ENCODE results near the gene CCDC124.

Gene CCDC124

DNA sequence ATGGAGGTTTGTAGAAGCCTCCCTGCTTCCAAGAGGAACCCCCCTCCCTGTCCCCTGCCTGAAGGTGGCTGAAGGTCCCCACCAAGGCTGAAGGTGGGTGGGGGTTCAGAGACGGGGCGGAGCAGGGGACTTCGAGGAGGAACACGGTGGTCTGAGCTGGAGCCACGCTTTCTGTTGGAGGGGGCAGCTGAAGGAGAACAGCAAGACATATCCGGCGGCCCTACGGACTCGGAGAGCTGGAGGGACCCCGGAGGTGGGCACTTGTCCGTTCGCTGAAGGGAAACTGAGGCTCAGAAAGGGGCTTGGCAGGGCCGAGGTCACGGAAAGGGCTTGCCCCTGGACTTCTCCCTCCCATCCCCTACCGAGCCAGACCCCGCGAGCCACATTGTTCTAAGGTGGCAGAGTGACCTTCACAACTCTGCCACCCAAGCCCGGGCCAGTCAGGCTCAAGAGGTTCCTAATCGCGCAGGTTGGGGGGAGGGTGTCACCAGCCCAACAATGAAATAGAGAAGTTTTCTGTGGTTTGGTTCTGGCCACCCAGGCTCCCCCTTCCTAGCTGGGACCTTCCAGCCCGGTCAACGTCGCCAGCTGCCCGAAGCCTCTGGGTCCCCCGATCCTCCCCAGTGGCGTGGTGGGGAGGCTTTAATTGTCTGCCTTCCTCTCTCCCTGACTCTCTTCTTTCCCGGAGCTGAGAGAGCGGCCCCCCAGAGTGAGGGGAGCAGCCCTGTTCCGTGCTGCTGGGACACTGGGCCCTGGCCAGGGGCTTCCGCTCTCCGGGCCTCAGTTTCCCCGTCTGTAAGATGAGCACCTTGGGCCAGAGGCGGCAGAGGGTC, 18.6 kb downstream of the CCDC124 start:
- TF ChIP-seq, protein P1, sequence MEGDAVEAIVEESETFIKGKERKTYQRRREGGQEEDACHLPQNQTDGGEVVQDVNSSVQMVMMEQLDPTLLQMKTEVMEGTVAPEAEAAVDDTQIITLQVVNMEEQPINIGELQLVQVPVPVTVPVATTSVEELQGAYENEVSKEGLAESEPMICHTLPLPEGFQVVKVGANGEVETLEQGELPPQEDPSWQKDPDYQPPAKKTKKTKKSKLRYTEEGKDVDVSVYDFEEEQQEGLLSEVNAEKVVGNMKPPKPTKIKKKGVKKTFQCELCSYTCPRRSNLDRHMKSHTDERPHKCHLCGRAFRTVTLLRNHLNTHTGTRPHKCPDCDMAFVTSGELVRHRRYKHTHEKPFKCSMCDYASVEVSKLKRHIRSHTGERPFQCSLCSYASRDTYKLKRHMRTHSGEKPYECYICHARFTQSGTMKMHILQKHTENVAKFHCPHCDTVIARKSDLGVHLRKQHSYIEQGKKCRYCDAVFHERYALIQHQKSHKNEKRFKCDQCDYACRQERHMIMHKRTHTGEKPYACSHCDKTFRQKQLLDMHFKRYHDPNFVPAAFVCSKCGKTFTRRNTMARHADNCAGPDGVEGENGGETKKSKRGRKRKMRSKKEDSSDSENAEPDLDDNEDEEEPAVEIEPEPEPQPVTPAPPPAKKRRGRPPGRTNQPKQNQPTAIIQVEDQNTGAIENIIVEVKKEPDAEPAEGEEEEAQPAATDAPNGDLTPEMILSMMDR (conservative IDR thresholded peaks at IDR 0.05), result no peak
- no peak for TF ChIP-seq ZFX (IDR thresholded peaks at IDR 0.05)
- no peak overlapping the region for H3K27ac ChIP-seq

DNA sequence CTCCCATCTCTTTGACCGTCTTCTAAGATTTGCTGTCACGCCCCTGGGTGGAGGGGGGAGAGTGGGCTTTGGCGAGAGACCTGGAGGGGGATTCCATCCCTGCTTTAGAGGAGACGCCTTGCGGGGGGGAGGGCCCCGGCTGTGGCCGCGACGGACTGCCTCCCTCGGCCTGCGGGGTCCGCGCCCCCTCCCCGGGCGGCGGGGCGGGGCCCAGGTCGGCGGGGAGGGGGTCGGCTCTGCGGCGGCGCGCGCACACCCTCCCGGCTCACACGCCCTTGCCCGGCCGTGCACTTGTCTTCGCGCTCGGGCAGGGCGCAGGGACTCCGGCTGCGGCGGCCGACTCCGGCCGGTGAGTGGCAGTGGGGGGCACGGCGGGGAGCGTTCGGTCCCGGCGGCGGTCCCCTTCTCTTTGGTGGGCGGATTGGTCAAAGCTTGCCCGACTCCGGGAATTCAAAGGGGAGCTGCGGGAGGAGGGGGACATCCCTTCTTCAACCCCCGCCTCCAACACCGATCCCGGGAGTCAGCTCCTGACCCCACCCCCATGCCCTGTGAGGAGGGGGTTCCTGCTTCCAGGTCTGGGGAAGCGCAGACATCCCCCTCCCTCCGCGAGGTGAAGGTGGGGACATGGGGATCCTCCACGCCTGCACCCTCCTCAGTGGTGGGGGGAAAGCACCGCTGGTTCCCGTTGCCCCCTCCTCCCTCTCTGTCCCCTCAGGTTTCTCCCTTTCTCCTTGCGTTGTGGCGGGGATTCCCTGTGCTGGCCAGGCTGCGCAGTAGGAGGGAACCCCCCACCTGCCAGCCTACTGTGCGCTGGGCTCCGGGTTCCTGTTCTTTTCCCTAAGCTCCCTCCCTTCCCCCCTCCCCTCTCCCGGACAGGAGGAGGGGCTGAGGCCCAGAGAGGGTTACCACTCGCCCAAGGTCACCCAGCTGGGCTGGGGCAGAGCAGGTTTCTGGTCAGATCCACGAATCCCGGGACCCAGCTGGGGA, 19.5 kb downstream of the CCDC124 start:
- TF ChIP-seq ZFX (IDR thresholded peaks at IDR 0.05), result no peak
- TF ChIP-seq, protein P1 (conservative IDR thresholded peaks at IDR 0.05), result no peak

DNA sequence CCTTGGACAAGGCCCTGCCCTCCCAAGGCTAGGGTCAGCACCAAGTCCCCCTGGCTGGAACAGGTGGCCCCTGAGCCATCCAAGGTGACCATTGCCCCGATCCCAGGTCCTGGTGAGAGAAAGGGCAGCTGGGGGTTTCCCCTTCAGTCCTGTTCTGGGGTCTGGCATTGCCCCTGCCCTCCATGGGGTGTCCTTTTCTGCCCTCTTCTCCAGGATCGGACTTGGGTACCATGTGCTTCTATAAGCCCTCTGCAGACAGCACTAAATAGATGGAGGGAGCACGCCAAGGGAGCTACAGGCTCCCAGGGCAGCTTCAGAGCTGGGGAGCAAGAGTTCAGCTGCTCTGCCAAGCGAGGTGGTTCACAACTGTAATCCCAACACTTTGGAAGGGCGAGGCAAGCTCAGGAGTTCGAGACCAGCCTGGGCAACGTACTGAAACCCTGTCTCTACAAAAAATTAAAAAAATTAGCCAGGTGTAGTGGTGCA, 20.5 kb downstream of the CCDC124 start:
- H3K27ac ChIP-seq, result no peak overlapping the region
- TF ChIP-seq ZFX (IDR thresholded peaks at IDR 0.05), result no peak
- TF ChIP-seq, protein P1 (conservative IDR thresholded peaks at IDR 0.05), result no peak

More for the DNA sequence above, 19.5 kb downstream of the CCDC124 start:
- H3K27ac ChIP-seq, result no peak overlapping the region

DNA sequence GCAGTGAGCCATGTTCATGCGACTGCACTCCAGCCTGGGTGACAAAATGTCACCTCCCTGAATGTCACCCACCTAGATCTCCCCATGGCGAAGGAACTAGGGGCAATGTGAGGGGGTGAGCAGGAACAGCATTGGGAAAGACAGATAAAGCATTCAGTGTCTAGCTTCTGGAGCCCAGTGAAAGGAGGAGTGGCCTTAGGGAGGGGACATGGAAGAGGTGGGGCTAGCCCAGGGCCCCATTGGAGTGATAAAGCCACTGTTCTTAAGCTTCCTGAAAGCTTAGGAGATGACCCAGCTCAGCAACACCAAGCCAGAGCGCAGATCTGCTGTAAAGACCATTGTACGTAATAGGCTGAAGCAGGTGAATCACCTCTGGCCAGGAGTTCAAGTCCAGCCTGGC, 21.1 kb downstream of the CCDC124 start:
- no peak overlapping the region for H3K27ac ChIP-seq
- TF ChIP-seq, protein P1 (conservative IDR thresholded peaks at IDR 0.05), result no peak
- TF ChIP-seq ZFX (IDR thresholded peaks at IDR 0.05), result no peak

DNA sequence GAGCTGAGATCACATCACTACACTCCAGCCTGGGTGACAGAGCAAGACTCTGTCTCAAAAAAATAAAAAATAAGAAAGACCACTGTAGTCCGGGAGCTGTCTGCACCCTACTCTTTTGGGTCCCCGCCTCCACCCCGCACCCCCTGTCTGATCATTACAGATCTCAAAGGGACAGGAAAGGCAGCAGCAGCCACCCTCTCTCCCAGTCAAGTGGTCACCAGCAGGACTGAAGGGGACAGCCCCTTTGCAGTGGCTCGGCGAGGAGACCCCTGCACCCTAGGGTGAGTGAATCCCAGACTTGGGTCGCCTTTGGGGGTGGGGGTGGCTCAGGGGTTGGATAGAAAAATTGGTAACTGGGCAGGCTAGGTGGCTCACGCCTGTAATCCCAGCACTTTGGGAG, 21.6 kb downstream of the CCDC124 start:
- no peak for TF ChIP-seq ZFX (IDR thresholded peaks at IDR 0.05)
- TF ChIP-seq, protein P1 (conservative IDR thresholded peaks at IDR 0.05), result no peak
- no peak overlapping the region for H3K27ac ChIP-seq

DNA sequence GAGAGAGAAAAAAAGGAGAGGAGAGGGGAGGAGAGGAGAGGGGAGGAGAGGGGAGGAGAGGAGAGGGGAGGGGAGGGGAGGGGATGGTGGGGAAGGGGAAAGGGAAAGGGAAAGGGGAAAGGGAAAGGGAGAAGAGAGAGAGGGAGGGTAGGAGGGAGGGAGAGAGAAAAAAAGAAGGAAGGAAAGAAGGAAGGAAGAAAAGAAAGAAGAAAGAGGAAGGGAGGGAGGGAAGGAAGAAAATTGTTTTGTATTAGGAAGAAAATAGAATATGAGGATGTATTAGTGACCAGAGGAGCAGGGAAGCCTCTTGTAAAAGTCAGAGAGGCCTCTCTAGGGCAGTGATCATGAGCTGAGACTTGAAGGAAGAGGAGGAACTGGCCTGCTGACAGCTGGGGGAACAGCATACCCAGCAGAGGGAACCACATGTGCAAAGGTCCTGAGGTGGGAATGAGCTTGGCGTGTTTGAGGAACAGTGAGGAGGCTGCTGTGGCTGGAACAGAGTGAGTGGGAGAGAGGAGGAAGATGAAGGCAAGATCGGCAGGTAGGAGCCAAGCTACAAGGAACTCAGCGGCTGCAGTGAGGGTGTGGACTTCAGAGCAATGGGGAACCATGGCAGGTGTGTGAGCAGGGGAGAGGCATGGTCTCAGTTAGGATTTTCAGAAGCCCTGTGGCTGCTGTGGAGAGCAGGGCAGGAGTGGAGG, 24.5 kb downstream of the CCDC124 start:
- no peak overlapping the region for H3K27ac ChIP-seq

More for the DNA sequence above, 24.5 kb downstream of the CCDC124 start:
- TF ChIP-seq, protein P1 (conservative IDR thresholded peaks at IDR 0.05), result no peak
- TF ChIP-seq ZFX (IDR thresholded peaks at IDR 0.05), result no peak
